Colon (tissue), 2 donors: ENCODE measurements around the gene TMEM117.

Source experiments
- FAIRE-seq: peaks from 2 replicates; lab custom pipeline; 2012; peaks lifted over from hg19 to GRCh38; lab: Jason Lieb, UNC
- donor health status: control.
- donor health status: control.

Gene TMEM117

DNA sequence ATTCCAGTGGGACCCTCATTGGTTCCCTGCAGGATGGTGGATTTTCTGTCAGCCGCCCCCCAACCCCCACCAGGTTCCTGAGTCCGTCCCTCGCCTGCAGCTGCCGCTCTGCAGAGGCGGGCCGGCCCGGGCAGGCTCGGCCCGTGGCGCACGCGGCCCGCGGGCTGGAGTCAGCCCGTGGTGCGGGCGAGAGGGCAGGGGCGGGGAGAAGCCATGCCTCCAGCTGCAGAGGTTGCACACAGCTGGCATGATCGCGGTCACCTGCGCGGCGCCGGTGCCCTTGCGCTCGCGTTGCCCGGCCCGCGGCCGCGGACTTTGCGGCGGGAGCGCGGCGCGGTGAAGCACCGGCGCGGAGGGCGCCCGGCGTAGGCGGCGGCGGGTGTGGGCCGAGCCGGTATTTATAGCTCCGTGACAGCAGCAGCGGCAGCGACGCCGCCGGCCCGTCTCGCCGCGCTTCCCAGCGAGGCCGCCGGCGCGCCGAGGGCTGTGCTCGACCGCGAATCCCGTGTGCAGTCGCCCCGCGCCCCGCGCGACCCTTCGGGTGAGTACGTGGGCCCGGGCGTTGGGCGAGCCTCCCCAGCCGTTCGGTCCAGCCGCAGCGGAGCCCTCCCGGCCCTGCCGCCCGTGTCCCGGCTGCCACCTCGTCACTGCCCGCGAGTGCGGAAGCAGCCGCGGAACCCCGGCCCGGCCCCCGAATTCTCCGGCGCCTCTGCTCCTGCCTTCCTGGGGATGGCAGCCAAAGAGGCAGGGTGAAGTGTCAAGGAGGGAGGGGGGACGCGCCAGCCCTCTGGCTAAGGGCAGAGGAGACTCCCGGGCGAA lies at the start of gene TMEM117:
TMEM117 (plus strand) TSS at position 426 of the 819 bp plus-strand sequence.
- no peak for FAIRE-seq

DNA sequence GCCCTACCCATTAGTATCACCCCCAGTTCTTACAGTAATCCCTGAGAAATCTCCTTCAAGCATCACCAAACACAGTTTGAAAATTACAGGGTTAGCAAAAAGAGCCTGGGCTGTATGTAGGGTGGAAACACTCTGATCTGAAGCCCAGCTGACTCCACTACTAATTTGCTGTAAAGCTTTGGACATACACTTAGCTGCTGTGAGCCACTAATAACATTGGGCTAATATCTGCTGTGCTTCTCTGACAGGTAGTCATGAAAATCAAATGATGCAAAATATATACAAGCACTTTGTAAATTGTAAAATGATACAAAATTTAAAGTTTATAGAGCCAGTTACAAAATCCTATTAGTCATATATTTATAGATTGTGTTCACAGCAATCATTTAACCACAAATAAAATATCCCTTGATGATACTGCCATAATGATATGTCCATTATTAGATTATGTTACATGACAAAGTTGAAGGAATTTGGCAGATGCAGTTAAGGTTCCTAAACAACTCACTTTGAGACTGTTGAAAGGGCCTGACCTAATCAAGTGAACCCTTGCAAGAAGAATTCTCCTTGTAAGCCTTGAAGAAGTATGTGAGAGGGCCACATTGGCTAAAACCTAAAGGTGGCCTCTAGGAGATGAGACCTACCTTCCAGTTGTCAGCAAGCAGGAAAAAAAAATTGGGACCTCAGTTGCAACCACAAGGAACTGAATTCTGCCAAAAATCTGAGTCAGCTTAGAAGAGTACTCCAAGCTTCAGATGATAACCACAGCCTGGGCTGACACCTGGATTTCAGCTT lies 48.8 kb upstream of the TMEM117 start:
- no peak for FAIRE-seq

DNA sequence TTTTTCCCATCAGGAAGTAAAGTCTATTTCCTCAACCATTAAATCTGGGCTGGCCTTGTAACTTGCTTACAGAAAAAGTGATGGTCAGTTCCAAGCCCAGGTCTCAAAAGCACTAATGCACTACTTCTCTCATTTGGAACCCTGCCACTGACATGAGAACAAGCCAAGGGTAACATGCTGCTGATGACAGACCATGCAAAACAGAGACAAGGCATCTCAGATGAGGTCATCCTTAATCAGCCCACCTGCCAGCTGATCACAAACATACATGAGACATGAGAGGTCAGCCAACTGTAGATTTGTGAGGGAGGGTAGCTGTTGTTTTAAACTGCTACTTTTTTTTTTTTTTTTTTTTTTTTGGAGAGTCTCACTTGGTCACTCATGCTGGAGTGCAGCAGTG lies 45.9 kb upstream of the TMEM117 start:
- FAIRE-seq = no peak

DNA sequence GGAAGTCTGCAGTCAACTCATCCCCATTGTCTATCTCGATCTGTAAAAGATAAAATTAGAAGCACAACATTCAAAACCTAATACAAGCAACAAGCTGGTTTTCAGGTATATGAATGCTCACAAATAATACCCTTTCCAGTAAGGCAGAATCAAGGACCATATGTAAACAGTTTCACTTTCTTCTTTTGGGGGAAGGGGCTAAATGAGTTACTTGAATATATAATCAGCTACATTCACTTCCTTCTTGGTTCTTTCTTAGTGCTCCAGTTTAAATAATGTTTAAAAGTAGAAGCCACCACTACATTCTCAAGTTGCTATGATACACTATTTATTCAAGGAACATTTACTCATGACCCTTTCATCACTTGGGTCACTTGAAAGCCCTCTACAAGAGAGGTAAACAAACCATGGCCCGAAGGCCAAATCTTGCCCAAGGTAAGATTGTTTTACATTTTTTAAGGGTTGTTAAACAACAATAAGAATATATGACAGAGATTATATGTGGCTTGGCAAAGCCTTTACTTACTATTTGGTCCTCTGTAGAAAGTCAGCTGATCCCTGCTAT lies 40.1 kb upstream of the TMEM117 start:
- no peak for FAIRE-seq

DNA sequence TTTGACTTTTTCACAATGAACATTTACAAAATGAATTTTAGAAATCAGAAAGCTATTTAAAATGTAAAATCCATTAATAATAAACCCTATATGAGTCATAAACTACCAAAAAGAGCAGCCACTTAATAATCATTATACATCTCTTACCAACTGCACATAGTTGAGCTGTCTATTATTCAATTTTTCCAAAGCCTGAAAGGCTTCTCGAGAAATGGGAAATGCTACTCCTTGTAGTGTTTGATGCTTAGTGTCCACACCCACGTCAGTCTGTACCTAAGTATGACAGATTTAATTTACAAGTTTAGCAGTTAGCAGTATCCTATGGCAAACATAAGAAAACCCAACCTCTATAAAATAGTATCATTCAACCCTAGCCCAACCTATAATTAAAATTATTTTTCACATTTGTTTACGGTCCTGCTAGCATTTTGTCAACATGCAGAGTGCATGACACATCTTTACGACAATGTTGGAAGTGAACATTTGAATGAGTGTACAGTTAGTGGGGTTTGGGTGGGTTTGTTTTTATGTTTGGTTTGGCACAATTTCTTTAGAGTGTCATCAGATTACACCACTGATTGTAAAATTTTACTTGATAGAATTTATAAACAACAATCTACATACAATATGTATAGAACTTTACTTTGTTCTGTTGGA lies 38.2 kb upstream of the TMEM117 start:
- no peak for FAIRE-seq

DNA sequence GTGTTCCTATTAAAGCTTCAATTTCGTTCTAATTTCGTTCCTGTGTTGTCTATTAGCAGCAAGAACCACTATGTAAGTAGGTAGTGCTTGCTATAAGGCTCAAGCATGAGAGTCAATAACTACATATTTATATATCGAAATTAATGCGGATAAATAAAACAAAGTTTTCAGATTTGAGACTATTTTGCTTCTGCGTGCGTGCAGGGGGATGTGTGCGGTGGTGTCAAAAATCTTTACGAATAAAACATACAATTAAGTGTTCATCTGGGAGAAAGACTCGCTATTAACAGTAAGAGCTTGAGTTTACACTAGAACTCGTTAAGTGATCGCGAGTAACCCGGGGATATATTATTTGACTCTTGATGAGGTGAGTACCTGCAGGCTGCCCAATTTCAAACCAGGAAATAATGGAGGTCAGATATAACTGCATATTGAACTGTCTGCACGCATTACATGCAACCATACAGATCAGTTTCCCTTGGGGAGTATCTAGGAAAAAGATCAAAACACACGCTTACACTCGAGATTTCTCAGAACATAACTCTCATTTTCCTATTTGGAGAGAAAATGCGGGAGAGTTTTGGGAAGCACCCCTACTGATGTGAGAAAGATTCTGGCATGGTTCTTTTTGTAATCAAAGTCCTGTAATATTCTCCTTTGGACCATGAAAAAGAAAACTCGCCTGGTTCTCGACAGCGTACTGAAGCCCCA lies 30.6 kb upstream of the TMEM117 start:
- FAIRE-seq = no peak

DNA sequence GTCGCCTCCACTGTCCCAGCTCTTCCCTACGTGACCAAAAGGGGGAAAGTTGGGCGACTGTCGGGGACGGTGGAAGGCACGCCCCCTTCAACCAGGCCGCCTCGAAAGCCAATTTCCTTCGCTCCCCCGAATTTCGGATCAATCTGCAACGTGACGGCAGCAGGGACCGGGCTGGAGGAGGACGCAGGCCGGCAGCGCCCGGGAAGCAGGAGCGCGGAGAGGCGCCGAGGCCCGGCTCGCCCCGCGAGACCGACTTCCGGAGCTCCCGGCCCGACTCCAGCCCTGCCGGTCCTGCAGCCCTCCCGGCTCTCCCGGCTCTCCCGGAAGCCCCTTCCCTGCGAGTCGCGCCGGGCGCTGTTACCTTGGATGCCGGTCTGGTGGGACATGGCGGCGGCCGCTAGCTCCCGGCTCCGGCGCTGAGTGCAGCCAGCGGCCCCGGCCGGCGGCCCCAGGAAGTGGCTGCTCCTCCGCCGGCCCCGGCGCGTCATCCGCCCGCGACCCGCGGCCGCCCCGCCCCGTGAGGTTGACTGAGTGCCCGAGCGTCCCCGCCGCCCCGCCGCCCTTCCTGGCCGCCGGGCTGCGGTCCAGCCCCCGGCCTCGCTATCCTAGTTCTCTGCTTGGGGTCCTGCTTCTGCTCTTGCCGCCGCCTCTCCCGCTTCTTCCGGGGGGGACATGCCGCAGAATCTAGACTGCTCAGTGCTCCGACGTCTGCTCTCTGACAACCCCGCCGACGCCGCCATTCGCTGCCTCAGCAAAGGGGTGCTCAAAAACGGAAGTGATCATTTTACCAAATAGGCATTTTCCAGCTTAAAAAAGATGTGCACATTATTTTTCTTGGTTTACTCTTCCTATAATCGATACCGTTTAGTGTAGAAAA lies 29.8 kb upstream of the TMEM117 start, which contains the start of gene TWF1:
TWF1 (minus strand) TSS at position 458 of the 877 bp plus-strand sequence; CDS start at position 386, 72 bp downstream.
- FAIRE-seq = no peak

DNA sequence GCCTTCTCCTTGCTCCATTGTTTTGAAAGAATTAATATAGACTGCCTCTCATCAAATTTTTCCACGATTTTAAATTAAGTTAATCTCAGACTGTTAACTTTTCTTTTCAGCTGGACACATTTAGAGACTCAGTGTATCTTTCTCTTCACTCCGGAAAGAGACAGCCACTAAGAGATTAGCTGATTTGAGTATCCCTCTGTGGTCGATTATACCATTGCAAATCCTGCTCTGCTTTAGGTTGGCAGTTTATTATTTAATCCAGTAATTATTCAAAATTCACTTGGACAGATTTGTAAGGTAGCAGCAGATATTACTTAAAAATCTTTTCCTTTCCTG lies 29.2 kb upstream of the TMEM117 start:
- FAIRE-seq = no peak

DNA sequence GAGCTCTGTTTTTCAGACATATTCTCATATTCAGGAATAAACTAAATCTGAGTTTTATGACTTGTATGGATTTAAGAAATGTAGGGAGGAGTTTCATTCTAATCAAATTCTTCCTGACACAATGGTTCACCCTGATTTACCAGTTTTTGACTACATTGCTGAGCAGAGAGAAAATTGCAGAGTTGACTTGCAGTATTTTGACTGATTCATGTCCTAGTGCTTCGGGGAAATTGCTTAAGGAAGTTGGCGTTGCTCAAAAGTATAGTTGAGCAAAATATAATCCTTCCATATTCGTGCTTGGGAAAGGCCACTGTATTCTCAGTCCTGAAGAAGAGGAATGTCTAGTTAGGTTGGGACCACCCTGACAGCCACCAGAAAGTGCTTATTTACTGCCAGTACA lies 28.5 kb upstream of the TMEM117 start:
- no peak for FAIRE-seq

DNA sequence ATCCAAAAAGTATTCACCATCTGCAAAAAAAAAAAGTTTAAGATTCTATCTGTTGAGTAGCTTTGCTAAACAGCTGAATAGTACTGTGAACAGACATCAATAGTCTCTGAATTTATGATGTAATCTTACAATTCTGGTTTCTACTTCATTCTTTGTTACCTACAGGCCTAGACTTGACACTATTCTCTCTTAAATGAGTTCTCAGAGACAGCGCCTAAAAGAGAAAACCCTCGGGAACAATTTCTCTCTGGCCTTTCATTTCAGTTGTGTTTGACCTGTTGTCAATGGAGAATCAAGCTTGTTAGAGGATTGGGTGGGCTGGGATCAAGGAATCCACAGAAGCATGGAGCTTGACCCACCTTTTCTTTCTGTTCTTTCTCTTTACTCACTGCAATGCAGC lies 23.8 kb upstream of the TMEM117 start:
- FAIRE-seq = no peak

DNA sequence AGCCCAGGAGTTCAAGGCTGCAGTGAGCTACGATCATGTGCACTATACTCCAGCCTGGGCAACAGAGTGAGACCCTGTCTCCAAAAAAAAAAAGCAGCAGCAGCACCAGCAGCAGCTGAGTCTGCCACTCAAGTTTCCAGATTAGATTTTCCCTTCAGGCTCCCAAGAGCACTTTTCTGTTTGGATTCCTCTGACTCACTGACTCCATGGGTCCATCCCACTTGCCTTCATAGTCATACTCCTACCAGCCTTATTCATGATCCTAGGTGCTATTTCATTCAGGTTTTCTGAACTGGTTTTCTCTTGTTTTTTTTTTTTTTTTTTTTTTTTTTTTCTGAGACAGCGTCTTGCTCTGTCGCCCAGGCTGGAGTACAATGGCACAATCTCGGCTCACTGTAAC lies 23.0 kb upstream of the TMEM117 start:
- FAIRE-seq = no peak

DNA sequence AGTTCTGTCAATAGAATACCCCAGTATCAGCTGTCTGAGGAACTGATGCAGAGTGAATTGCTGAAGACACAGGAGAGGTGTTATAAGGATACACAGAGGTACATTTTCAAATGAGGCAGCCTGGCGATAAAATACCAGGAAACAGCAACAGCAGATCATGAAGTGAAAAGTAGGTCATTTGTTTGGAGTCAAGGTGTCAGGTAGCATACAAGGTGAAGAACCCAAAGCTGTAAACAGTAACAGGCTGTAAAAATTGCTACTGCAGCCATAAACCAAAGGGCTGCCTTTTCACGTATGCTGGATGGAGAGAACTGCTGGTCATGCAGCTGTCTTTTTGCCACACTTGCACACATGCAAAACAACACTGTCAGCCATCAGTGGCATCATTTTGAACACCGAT lies 20.5 kb upstream of the TMEM117 start:
- no peak for FAIRE-seq

DNA sequence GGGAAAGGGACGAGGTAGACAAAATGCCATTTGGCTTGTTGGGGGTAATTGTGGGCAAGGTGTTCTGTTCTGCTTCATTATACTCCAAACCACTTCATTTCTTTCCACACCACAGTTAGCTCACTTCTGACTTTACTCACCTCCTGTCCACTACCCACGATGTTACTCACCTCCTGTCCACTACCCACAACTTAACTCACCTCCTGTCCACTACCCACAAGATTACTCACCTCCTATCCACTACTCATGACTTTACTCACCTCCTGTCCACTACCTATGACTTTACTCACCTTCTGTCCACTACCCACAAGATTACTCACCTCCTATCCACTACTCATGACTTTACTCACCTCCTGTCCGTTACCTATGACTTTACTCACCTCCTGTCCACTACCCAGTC lies 19.7 kb upstream of the TMEM117 start:
- no peak for FAIRE-seq

DNA sequence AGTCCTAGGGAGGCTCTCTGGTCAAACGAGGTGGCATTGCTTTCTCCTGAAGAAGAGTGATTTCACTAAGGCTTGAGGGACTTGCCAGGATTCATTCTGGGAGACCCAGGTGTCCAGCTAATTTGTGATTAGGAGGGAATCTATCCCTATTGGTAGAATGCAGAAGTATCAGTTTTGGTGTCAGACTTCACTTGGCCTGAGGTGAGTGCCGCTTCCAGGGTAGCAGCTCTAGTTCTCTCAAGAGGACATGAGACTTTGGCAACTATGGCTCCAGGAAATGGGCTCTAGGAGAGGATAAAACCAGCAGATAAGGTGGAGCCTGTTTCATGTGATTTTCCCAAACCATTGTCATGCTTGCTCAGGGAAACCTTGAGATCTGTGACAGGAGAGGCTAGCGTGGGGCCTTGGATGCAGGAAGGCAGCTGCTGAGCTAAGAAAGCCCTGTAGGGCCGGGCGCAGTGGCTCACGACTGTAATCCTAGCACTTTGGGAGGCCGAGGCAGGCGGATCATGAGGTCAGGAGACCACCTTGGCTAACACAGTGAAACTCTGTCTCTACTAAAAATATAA lies 11.6 kb upstream of the TMEM117 start:
- no peak for FAIRE-seq

DNA sequence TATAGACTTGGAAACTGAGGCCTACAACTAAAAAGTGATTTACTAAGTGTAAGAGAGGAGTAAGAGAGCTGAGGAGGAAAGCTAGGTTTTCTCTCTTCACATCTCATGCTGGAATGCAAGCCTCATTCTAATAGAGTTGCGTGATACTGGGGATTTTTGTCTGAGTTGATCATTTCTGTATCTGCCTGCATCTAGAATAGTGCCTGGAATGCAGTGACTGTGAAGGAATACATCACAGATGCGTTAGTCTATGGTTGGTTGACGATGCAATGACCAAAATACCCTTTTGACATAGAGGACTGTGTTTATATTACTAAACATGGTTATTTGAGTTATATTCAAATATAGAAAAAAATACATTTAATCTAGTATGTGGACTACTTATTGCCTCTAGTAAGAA lies 9.2 kb upstream of the TMEM117 start:
- no peak for FAIRE-seq

DNA sequence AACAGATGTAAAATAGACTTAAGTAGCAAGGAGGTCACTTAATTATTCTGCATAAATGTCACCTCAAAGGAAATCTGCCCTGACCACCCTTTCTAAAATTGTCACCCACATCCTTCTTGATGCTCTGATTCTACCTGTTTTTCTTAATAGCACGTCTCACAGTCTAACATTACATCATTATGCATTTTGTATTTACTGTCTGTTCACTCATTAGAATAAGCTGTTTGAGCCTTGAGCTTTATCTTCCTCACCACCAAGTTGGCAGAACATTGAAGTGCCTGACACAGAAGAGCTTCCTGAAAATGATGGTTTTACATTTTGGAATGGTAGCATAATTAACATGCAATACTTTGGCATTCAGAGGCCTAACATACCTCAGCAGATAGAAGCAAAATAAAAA lies 8.8 kb upstream of the TMEM117 start:
- FAIRE-seq = no peak

DNA sequence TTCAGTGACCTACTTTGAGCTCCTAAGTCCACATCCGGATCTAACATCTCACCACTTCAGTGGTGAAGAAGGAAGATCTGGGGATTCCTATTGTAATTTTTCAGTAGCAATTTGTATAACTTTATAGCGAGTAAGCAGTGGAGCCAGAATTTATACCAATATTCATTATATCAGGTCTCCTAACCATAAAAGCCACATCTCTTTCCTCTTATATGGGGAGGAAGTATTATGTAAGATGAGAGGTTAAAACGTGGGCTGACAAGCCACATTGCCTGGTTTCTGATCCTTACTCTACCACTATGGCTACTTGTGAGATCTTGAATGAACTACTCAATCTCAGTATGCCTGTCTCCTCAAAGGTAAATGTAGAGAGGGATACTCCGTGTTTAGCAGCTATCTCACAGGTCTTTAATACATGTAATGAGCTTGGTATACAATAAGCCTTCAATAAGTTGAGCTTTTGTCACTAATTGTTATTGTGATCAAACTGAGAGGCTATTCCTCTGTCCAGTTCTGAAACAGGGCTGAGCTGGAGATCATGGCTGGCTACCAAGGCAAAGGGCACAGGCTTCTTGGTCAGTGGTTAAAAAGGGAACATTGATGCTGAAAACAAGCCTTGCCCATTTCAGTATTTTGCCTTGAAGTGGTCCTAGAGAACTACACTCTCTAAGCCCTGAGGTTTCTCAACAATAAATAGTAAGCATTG lies 3.3 kb upstream of the TMEM117 start:
- no peak for FAIRE-seq

DNA sequence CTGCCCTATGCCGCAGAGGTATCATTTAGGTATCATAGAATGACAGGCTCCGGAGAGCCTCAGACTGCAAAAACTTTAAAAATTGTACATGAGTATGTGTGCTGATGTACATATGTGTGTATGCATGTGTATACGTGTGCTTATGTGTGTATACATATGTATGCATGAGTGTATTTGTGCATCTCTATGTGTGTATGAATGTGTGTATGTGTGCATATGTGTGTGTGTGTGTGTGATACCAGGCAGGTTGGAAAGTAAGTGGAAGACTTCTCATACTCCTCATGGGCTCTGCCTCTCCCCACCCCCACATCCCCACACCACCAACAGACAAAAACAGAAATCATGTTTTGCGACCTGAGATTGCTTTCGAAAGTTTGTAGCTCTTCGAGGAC lies 621 bp upstream of the TMEM117 start:
- FAIRE-seq = no peak

DNA sequence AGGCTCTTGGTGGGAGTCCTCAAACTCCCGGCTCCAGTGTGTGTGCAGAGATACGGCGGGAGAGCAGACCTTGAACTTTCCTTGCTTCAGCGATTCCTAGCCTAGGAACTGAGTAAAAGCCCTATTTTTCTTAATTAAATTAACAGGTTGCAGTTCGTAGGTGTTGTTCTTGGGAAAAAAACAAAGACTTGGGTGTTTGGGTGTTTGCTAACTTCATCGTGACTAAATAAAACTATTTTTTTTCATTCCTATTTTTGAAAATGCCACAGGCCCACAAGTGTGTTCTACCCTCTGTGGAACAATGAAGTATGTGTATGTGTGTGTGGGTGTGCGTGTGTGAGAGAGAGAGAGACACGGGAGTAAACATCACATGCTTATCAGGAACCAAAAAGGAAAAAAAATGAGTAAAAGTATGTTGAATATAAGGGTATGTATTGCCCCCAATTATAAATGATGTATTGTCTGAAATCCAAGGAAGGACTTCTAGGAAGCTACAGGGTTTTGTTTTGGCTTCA lies 651 bp downstream of the TMEM117 start:
- FAIRE-seq = no peak

DNA sequence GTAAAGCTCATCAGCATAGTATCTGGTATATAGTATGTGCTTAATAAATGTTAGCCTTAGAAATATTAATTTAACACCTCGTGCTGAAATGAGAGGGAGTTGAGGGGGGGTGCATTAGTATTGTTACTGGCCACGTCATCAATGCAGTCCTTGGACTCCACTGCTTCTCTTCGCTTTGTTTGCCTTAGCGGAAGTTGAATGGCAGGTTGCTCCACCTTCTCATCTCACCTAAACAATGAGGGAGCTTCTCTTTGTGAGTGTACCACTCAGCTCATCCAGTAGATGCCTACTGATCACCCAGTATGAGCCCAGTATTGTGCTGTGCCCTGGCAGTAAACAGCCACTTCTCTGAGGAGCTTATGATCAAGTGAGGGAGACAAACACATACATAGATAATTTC lies 4.5 kb downstream of the TMEM117 start:
- no peak for FAIRE-seq
